HUES64 (cell line): ENCODE data around the gene MAP4.

Source experiments
- H3K27ac ChIP-seq: 2 replicates; pipeline ENCODE4 v1.7.0; 2013; ENCODE audit warnings: low read depth, low read length, inconsistent platforms
- H3K27me3 ChIP-seq: 2 replicates; pipeline ENCODE4 v1.6.1; 2013; ENCODE audit warnings: mild to moderate bottlenecking, low read length; ENCODE audit not compliant: insufficient read depth
- H3K36me3 ChIP-seq: 2 replicates; pipeline ENCODE4 v1.6.1; 2013; ENCODE audit warnings: mild to moderate bottlenecking, low read length; ENCODE audit not compliant: insufficient read depth
- H3K4me1 ChIP-seq: 2 replicates; pipeline ENCODE4 v1.6.1; 2013; ENCODE audit warnings: mild to moderate bottlenecking, low read length, moderate library complexity; ENCODE audit not compliant: insufficient read depth
- H3K4me3 ChIP-seq: 2 replicates; pipeline ENCODE4 v1.5.1; 2013; ENCODE audit warnings: mild to moderate bottlenecking, low read length, moderate library complexity
- H3K9ac ChIP-seq: 2 replicates; pipeline ENCODE4 v1.6.1; 2013; ENCODE audit warnings: mild to moderate bottlenecking, low read depth, low read length
- H3K9me3 ChIP-seq: 2 replicates; pipeline ENCODE4 v1.6.1; 2013; ENCODE audit warnings: low read depth, low read length; ENCODE audit not compliant: insufficient read depth
- WGBS: fragments of 150-250, 120-280 bp; methylation state at CpG from one replicate; pipeline ENCODE4 v1.1.7; 2013; ENCODE audit warnings: missing lambda C conversion rate; 5-methylcytosine and 5-hydroxymethylcytosine counted together

The MAP4 gene

DNA sequence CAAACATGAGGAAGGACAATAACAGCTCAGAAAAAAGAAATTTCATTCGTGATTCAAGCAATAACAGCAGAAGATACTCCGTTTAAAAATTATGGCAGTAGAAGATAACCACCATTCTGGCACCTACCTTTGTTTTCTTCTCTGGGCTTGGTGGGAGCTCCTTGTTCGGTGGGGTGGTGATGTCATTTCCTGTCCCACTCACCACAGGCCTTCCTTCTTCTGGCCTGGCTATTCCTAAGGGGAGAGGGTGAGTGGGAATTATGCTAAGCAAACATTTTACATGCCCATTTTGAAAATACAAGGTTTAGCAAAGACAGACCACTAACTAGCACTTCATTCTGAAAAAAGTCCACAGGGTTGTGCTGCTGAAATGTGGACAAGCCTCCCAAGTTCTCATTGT is 138.9 kb downstream of the MAP4 start:
- Histone ChIP-seq H3K9me3 (no peaks in the 10 kb centered on the region), H3K9ac (no peak overlapping the region), H3K4me1 (peaks cover 9% of the 10 kb centered on the region; the same call in 1 of the 2 replicates), H3K4me3 (no peak overlapping the region), H3K36me3 (peaks cover 55% of the 10 kb centered on the region), H3K27ac (no peak overlapping the region), H3K27me3 (no peaks in the 10 kb centered on the region)
- WGBS = 100% methylated on average over 2 of the region's 3 CpGs

GRCh38 chr3:47874913-47875312 is 141.3 kb downstream of the MAP4 start:
- no peaks in the 10 kb centered on the region for H3K27me3 ChIP-seq
- no peak overlapping the region for H3K4me3 ChIP-seq
- H3K9me3 ChIP-seq = no peaks in the 10 kb centered on the region
- H3K4me1 ChIP-seq = peaks cover 9% of the 10 kb centered on the region; the same call in 1 of the 2 replicates
- peak overlapping the region; percentile 5; the same call in 1 of the 2 replicates for H3K27ac ChIP-seq
- WGBS = 68% methylated on average over 1 of the region's 1 CpG
- H3K36me3 ChIP-seq = peaks cover 69% of the 10 kb centered on the region
- no peak overlapping the region for H3K9ac ChIP-seq

GRCh38 chr3:47874438-47874837 is 141.8 kb downstream of the MAP4 start:
- WGBS = 93% methylated on average over 1 of the region's 2 CpGs
- Histone ChIP-seq H3K27me3 (no peaks in the 10 kb centered on the region), H3K9me3 (no peaks in the 10 kb centered on the region), H3K27ac (no peak overlapping the region), H3K4me3 (no peak overlapping the region), H3K4me1 (peaks cover 9% of the 10 kb centered on the region; the same call in 1 of the 2 replicates), H3K36me3 (peaks cover 74% of the 10 kb centered on the region), H3K9ac (no peak overlapping the region)

GRCh38 chr3:47872916-47873315 is 143.3 kb downstream of the MAP4 start:
- Histone ChIP-seq H3K27ac (no peak overlapping the region), H3K36me3 (peaks cover 89% of the 10 kb centered on the region), H3K4me3 (no peak overlapping the region), H3K27me3 (no peaks in the 10 kb centered on the region), H3K9ac (no peak overlapping the region), H3K4me1 (peaks cover 9% of the 10 kb centered on the region; the same call in 1 of the 2 replicates), H3K9me3 (no peaks in the 10 kb centered on the region)
- WGBS = 96% methylated on average over 4 of the region's 4 CpGs

DNA sequence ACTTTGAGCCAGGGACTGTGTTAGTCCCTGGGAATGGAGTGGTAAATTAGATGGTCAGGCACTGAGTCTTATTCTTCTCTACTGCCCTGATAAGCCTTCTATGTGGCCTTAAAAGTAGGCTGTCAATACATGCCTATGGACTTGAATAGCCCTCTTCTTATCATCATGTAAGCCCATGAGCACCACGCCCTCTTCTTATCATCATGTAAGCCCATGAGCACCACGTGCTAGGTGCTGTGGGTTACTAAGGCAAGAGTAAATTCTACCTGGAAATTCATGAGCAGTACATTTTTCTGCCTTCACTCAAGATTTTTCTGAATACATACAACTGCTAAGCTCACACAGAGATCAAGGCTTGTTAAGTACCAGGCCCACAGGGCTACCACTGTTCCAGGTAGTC is 144.8 kb downstream of the MAP4 start:
- peaks cover 9% of the 10 kb centered on the region; the same call in 1 of the 2 replicates for H3K4me1 ChIP-seq
- 93% methylated on average over 2 of the region's 2 CpGs for WGBS
- no peak overlapping the region for H3K27ac ChIP-seq
- H3K27me3 ChIP-seq = no peaks in the 10 kb centered on the region
- no peaks in the 10 kb centered on the region for H3K9me3 ChIP-seq
- H3K9ac ChIP-seq = no peak overlapping the region
- peaks cover 94% of the 10 kb centered on the region for H3K36me3 ChIP-seq
- H3K4me3 ChIP-seq = no peak overlapping the region

DNA sequence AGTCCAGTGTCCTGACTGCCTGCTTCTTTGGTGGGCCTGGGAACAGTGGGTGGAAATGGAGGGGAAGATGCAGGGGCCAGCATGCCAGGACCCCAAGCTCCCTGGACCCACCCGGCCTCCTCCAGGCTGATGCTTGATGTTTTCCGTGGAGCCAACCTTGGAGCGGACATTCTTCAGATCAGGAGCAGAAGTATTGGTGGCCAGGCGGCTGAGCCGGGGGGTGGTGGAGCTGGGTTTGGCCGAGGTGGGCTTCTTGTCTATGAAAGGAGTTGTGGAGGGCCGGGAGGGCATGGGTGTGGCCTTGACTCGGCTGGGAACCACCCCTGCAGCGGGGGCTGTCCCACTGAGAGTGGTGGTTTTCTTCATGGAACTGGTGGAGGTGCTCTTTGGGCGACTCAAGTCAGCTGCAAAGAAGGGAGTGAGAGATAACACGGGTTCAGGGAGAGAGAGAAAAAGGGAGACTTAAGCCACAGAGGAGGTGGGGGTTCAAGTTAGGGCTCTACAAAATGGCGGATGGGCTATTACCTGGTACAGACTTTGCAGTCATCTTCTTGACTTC is 145.4 kb downstream of the MAP4 start:
- no peak overlapping the region for H3K27ac ChIP-seq

DNA sequence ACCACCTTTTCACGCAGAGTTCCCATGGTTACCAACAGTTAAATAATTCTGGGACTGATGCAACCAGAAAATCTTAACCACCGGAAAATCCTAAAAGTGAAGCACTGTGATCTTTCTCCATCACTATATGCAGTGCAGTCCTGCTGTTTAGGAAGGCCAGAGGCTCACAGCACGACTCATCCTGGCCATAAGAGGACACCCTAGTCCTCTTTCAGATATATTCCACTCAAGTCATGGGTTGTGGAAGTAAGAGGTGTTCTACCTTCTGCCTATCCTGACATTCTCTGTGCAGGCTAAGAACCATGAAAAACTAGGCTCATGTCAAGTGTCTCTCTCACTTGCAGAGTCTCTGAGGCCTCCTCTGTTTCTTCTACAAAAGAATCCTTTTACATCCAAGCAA is 146.1 kb downstream of the MAP4 start:
- Histone ChIP-seq H3K9ac (no peak overlapping the region), H3K27me3 (no peaks in the 10 kb centered on the region), H3K36me3 (peaks cover 95% of the 10 kb centered on the region), H3K9me3 (no peaks in the 10 kb centered on the region), H3K4me3 (no peak overlapping the region), H3K4me1 (peaks cover 4% of the 10 kb centered on the region; the same call in 1 of the 2 replicates), H3K27ac (no peak overlapping the region)
- WGBS = 91% methylated on average over 3 of the region's 3 CpGs

More for the DNA sequence above, 145.4 kb downstream of the MAP4 start:
- 95% methylated on average over 12 of the region's 12 CpGs for WGBS
- no peak overlapping the region for H3K4me3 ChIP-seq
- no peaks in the 10 kb centered on the region for H3K27me3 ChIP-seq
- peaks cover 95% of the 10 kb centered on the region for H3K36me3 ChIP-seq
- no peaks in the 10 kb centered on the region for H3K9me3 ChIP-seq
- H3K9ac ChIP-seq = no peak overlapping the region
- peaks cover 9% of the 10 kb centered on the region; the same call in 1 of the 2 replicates for H3K4me1 ChIP-seq

- Histone ChIP-seq H3K4me1 (no peaks in the 10 kb centered on the region), H3K27me3 (no peaks in the 10 kb centered on the region), H3K4me3 (no peak overlapping the region), H3K36me3 (peaks cover 89% of the 10 kb centered on the region), H3K9me3 (no peaks in the 10 kb centered on the region), H3K27ac (no peak overlapping the region), H3K9ac (no peak overlapping the region)
- WGBS = 93% methylated on average over 2 of the region's 2 CpGs
These were observed 147.9 kb downstream of the MAP4 start for GRCh38 chr3:47868306-47868705.

DNA sequence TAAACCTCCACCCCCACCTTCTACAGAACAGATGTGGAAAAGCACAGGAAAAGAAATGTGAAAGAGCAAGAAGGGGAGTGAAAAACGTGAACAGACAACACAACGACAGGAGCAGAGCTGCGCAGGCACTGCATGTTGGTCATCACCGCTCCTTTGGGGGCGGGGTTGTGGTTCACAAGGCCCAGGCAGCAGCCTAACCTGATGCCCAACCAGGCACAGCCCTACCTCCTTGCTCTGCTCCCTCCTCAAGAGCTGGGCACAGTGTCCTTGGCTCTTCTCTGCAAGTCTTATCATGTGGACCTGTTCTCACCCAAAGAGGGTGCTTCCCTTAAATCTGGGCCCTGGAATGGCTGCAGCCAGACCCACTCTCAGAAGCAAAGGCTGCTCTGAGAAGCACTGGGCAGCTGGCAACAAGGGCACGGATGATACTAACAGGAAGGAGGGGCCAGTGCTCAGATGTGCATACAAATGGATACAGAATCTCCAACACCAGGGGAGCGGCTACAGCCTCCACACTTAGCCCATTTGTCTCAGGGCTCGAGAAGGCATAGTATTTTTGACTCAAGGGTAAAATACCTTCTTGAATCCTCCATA is 148.7 kb downstream of the MAP4 start:
- no peak overlapping the region for H3K27ac ChIP-seq
- H3K36me3 ChIP-seq = peaks cover 84% of the 10 kb centered on the region
- H3K4me3 ChIP-seq = no peak overlapping the region
- no peak overlapping the region for H3K9ac ChIP-seq
- no peaks in the 10 kb centered on the region for H3K27me3 ChIP-seq
- 92% methylated on average over 8 of the region's 8 CpGs for WGBS
- no peaks in the 10 kb centered on the region for H3K4me1 ChIP-seq
- H3K9me3 ChIP-seq = no peaks in the 10 kb centered on the region

DNA sequence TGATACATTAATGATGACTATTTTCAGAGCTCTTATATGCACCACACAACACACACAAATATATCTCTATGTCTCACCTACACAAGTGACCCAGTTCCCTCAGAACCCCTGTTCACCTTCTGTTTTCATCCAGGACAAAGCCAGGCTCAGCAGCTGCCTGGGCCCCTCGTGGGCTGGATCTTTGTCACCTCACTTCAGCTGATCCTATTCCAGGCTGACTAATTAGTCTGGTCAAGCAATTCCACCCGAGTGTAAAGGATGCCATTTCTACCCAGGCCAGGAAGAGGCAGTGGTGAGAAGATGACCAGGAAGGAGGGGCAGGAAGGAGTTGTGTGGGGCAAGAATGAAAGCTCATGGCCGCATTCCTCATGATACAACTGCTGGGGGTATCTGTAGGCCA is 151.0 kb downstream of the MAP4 start:
- Histone ChIP-seq H3K36me3 (peaks cover 65% of the 10 kb centered on the region), H3K9me3 (no peaks in the 10 kb centered on the region), H3K9ac (no peak overlapping the region), H3K4me1 (no peaks in the 10 kb centered on the region), H3K27ac (no peak overlapping the region), H3K4me3 (no peak overlapping the region), H3K27me3 (no peaks in the 10 kb centered on the region)
- WGBS = 88% methylated on average over 3 of the region's 3 CpGs

GRCh38 chr3:47863391-47864128 is 152.7 kb downstream of the MAP4 start:
- Histone ChIP-seq H3K9me3 (no peaks in the 10 kb centered on the region), H3K27me3 (no peaks in the 10 kb centered on the region), H3K4me3 (no peak overlapping the region), H3K27ac (no peak overlapping the region), H3K9ac (no peak overlapping the region), H3K4me1 (no peaks in the 10 kb centered on the region), H3K36me3 (peaks cover 58% of the 10 kb centered on the region)
- 95% methylated on average over 12 of the region's 12 CpGs for WGBS
